ENCODE measurements around the gene POU4F2.

GRCh38 chr4:146654687-146655520 lies 16.2 kb downstream of the POU4F2 start:
- no peak for TF ChIP-seq CTCF (IDR thresholded peaks at IDR 0.05)
- TF ChIP-seq POLR2A (IDR thresholded peaks at IDR 0.05): no peak
- no peak for TF ChIP-seq EP300 (IDR thresholded peaks at IDR 0.05)
- TF ChIP-seq POLR2AphosphoS5 (IDR thresholded peaks at IDR 0.05): no peak
